ENCODE data around the gene LGALS1. TPM values are rescaled to one million over a fixed set of nuclear protein-coding genes. Genes with fewer than 3 reads are reported as not detected.

Gene LGALS1
- total RNA-seq, 1 experiment from 2014 or later: 1,080 TPM

- no peak overlapping the region for H2AFZ ChIP-seq (ENCODE audit: low read depth, low read length, poor library complexity, severe bottlenecking)
- ChIA-PET POLR2A (interaction anchor here (1.2 to 1.7 kb wide), 3 partner anchors 10 to 173 kb away, joined by 3 to 5 read pairs (median 4); partner anchors contain the start of genes GCAT and LGALS1), CTCF (interaction anchor here (5.6 kb wide), 1 partner anchor 10 kb away, joined by 30 read pairs; no protein-coding TSS in a partner anchor), RAD21 (ENCODE audit: low non-redundant PET in 1 of 2, low total read pairs in 2 of 2, uncharacterized antibody in 2 of 2, unreplicated experiment in 2 of 2) (no interaction called here)
- no peak for ATAC-seq
- no TSS peak for BruUV-seq (replicated peaks)
- H3K36me3 ChIP-seq (ENCODE audit: control insufficient read depth in 1 of 2, insufficient read depth in 2 of 2, low read length in 2 of 2): no peaks in the 10 kb centered on the region; a peak in 1 of 4 replicates
- no peak overlapping the region for H3K4me2 ChIP-seq (ENCODE audit: low read length)
- H3K4me3 ChIP-seq (replicated peaks in 1 of 2; ENCODE audit: low read depth in 1 of 2, low read length in 2 of 2): no peak overlapping the region
- no peaks in the 10 kb centered on the region for H3K27me3 ChIP-seq (ENCODE audit: insufficient read depth, low read length)
- no peaks in the 10 kb centered on the region for H3K9me3 ChIP-seq (ENCODE audit: control insufficient read depth in 1 of 2, insufficient read depth in 1 of 2, low read depth in 1 of 2, low read length in 2 of 2)
- H3K9ac ChIP-seq (ENCODE audit: low read length): no peak overlapping the region
- no peaks in the 10 kb centered on the region for H3K9me2 ChIP-seq (ENCODE audit: insufficient read depth)
- peaks cover 19 to 38% of the 10 kb centered on the region in 2 experiments; a peak in 3 of 4 replicates for H3K4me1 ChIP-seq (ENCODE audit: control insufficient read depth in 1 of 2, insufficient read depth in 2 of 2, low read length in 2 of 2)
- no peak overlapping the region for H3K27ac ChIP-seq (ENCODE audit: low read depth, low read length)
- no peak for DNase-seq (ENCODE audit: low read depth, low spot score)
- intact Hi-C loops (cut with micrococcal nuclease): no loop called here
- H3K79me2 ChIP-seq (ENCODE audit: insufficient read depth, low read length): no peaks in the 10 kb centered on the region
- TF ChIP-seq EZH2 (IDR thresholded peaks at IDR 0.05): no peak
- no peak for TF ChIP-seq YY1 (IDR thresholded peaks at IDR 0.05; ENCODE audit: extremely low read depth, insufficient replicate concordance, low read depth, low read length)
- no peaks in the 10 kb centered on the region for H4K20me1 ChIP-seq (ENCODE audit: insufficient read depth)
Measured at GRCh38 chr22:37633625-37634416, 41.6 kb upstream of the LGALS1 start.

DNA sequence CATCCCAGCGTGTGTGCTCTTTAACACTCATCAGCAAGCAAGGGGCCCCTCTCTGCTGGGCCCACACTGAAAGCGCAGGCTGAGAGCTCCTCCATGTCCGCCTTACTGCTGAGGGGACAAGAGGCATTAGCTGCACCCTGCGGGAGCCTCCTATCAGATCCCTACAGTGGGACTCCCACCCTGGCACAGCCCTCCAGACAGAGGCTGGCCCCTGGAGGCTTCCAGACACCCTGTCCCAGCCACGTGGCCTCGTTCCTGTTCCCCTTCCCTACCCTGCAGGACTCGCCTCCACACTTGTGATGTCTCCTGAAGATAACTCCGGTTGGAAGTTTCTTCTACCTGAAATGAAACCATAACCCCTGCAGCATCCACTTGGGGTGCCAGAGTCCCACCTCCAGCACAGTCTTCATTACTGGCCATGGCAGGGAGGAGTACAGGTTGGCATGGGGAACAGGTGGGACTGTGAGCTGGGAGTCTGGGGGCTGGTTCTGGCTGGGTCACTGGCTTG, 41.0 kb upstream of the LGALS1 start:
- H3K4me3 ChIP-seq (replicated peaks in 1 of 2; ENCODE audit: low read depth in 1 of 2, low read length in 2 of 2): no peak overlapping the region
- RAD21 ChIA-PET (ENCODE audit: low non-redundant PET in 1 of 2, low total read pairs in 2 of 2, uncharacterized antibody in 2 of 2, unreplicated experiment in 2 of 2): no interaction called here
- no peak overlapping the region for H3K9ac ChIP-seq (ENCODE audit: low read length)
- peaks cover 23 to 43% of the 10 kb centered on the region in 2 experiments; a peak in 3 of 4 replicates for H3K4me1 ChIP-seq (ENCODE audit: control insufficient read depth in 1 of 2, insufficient read depth in 2 of 2, low read length in 2 of 2)
- no peak overlapping the region for H3K4me2 ChIP-seq (ENCODE audit: low read length)
- H2AFZ ChIP-seq (ENCODE audit: low read depth, low read length, poor library complexity, severe bottlenecking): no peak overlapping the region
- no peaks in the 10 kb centered on the region for H3K27me3 ChIP-seq (ENCODE audit: insufficient read depth, low read length)
- H3K36me3 ChIP-seq (ENCODE audit: control insufficient read depth in 1 of 2, insufficient read depth in 2 of 2, low read length in 2 of 2): no peaks in the 10 kb centered on the region; a peak in 1 of 4 replicates
- H3K79me2 ChIP-seq (ENCODE audit: insufficient read depth, low read length): no peaks in the 10 kb centered on the region
- CTCF ChIA-PET: interaction anchor here (5.6 kb wide), 1 partner anchor 9 kb away, joined by 30 read pairs; no protein-coding TSS in a partner anchor
- DNase-seq (ENCODE audit: low read depth, low spot score): no peak
- H3K27ac ChIP-seq (ENCODE audit: low read depth, low read length): no peak overlapping the region
- ATAC-seq: peak; percentile 24
- intact Hi-C loops (cut with micrococcal nuclease): no loop called here
- H4K20me1 ChIP-seq (ENCODE audit: insufficient read depth): no peaks in the 10 kb centered on the region
- BruUV-seq (replicated peaks): no TSS peak
- no peaks in the 10 kb centered on the region for H3K9me3 ChIP-seq (ENCODE audit: control insufficient read depth in 1 of 2, insufficient read depth in 1 of 2, low read depth in 1 of 2, low read length in 2 of 2)
- POLR2A ChIA-PET: no interaction called here
- no peaks in the 10 kb centered on the region for H3K9me2 ChIP-seq (ENCODE audit: insufficient read depth)
- TF ChIP-seq, protein P1, sequence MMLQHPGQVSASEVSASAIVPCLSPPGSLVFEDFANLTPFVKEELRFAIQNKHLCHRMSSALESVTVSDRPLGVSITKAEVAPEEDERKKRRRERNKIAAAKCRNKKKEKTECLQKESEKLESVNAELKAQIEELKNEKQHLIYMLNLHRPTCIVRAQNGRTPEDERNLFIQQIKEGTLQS (IDR thresholded peaks at IDR 0.05): no peak
- TF ChIP-seq ZFX (IDR thresholded peaks at IDR 0.05) (no peak), POLR2AphosphoS5 (IDR thresholded peaks at IDR 0.05; ENCODE audit: low read depth, low read length) (0 out of 2 replicates have a peak, but pooled peaks have one; percentile 30), SRF (IDR thresholded peaks at IDR 0.05; ENCODE audit: low read depth) (no peak), ELF1 (IDR thresholded peaks at IDR 0.05; ENCODE audit: borderline replicate concordance, low read depth) (no peak), REST (IDR thresholded peaks at IDR 0.05; ENCODE audit: low read depth) (no peak), CTCF (IDR thresholded peaks at IDR 0.05 in 2 of 3, conservative IDR thresholded peaks at IDR 0.05 in 1 of 3; ENCODE audit: borderline replicate concordance in 1 of 3, insufficient read depth in 1 of 3, low read depth in 2 of 3, low read length in 2 of 3) (peak in 2 of 3 experiments; percentile 33 to 39; a peak in 3 of 6 replicates), CBX3 (IDR thresholded peaks at IDR 0.05; ENCODE audit: low read depth) (no peak)
- TF ChIP-seq, protein P2, sequence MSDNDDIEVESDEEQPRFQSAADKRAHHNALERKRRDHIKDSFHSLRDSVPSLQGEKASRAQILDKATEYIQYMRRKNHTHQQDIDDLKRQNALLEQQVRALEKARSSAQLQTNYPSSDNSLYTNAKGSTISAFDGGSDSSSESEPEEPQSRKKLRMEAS (IDR thresholded peaks at IDR 0.05): no peak

Measured in HCT116 (cell line).